Neutrophil (primary cell): Measurements from ENCODE around the gene CMKLR1.

ENCODE experiments used
- H3K27ac ChIP-seq: fragments of 200-600 bp; sonication (generic); 2 replicates; pipeline ENCODE4 v1.5.1; 2016; ENCODE audit warnings: mild to moderate bottlenecking, moderate library complexity
- H3K27me3 ChIP-seq: fragments of 200-600 bp; sonication (generic); 2 replicates; pipeline ENCODE4 v1.6.0; 2016; ENCODE audit warnings: mild to moderate bottlenecking
- H3K36me3 ChIP-seq: fragments of 200-600 bp; sonication (generic); 2 replicates; pipeline ENCODE4 v1.5.1; 2017
- H3K4me1 ChIP-seq, 2 experiments: fragments of 200-600 bp in 1 of 2; sonication (generic) in 1 of 2; 1 replicate in 1 of 2; 2 replicates in 1 of 2; pipeline versions ENCODE4 v1.5.1 to v1.6.1; 2013 to 2016; ENCODE audit warnings: low read depth in 1 of 2, low read length in 1 of 2, mild to moderate bottlenecking in 1 of 2, moderate library complexity in 1 of 2; ENCODE audit not compliant: control insufficient read depth in 1 of 2, insufficient read depth in 1 of 2
- H3K4me3 ChIP-seq, 2 experiments: fragments of 200-600 bp in 1 of 2; sonication (generic) in 1 of 2; 1 replicate in 1 of 2; 2 replicates in 1 of 2; pipeline ENCODE4 v1.5.1; 2013 to 2016; ENCODE audit warnings: low read depth in 1 of 2, low read length in 1 of 2, mild to moderate bottlenecking in 1 of 2, moderate library complexity in 1 of 2
- H3K9me3 ChIP-seq: fragments of 200-600 bp; sonication (generic); 2 replicates; pipeline ENCODE4 v1.5.1; 2016
- CTCF ChIP-seq: fragments of 200-600 bp; sonication (generic); IDR thresholded peaks from 2 replicates; pipeline ENCODE4 v1.5.1; 2016; ENCODE audit warnings: antibody characterized with exemption

CMKLR1 gene

GRCh38 chr12:108270035-108270848 lies 68.9 kb downstream of the CMKLR1 start:
- no peaks in the 10 kb centered on the region for H3K36me3 ChIP-seq
- H3K4me3 ChIP-seq: no peak overlapping the region
- H3K27ac ChIP-seq: no peak overlapping the region
- H3K9me3 ChIP-seq: no peaks in the 10 kb centered on the region
- no peak for TF ChIP-seq CTCF
- no peaks in the 10 kb centered on the region for H3K4me1 ChIP-seq
- no peaks in the 10 kb centered on the region for H3K27me3 ChIP-seq

DNA sequence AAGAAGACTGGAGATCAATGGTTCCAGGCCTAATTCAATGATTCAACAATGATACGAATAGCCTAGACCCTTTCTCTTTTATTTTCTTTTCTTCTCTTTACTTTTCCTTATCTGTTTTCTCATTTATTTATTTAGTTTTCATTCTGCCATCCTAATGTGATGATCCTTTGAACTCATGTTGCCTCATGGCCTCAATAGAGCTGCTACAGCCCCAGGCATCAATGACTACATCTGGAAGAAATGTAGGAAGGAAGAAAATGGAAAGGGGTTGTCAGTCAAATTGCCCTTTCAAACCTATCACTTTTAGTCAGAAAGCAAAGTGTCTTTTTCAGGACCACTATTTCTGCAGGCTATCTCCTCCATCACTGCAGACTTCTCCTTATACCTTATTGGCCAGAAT lies 69.9 kb downstream of the CMKLR1 start:
- TF ChIP-seq CTCF: no peak
- Histone ChIP-seq H3K4me1 (no peaks in the 10 kb centered on the region), H3K9me3 (no peaks in the 10 kb centered on the region), H3K36me3 (no peaks in the 10 kb centered on the region), H3K27me3 (no peaks in the 10 kb centered on the region), H3K4me3 (no peak overlapping the region), H3K27ac (no peak overlapping the region)

DNA sequence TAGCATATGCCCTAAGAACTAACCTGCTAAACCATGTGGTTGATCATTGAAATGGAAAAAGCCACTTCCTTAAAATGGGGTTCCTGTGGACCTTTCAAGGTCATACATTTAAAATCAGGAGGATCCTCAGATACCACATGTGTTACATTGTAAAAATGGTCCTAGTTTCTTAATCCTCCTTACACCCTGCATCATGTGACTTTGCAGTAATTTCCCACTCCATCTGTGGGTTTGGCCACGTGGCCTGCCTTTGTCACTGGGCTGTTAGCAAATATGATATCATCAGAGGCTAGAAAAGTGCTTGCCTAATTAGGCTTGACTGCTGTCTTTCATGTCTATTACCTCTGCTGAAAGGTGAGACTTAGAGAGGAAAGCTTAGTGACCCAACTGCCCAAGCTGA lies 70.7 kb downstream of the CMKLR1 start:
- no peaks in the 10 kb centered on the region for H3K9me3 ChIP-seq
- H3K4me1 ChIP-seq: no peaks in the 10 kb centered on the region
- H3K36me3 ChIP-seq: no peaks in the 10 kb centered on the region
- H3K4me3 ChIP-seq: no peak overlapping the region
- no peaks in the 10 kb centered on the region for H3K27me3 ChIP-seq
- no peak for TF ChIP-seq CTCF
- no peak overlapping the region for H3K27ac ChIP-seq

- no peaks in the 10 kb centered on the region for H3K4me1 ChIP-seq
- H3K27me3 ChIP-seq: no peaks in the 10 kb centered on the region
- no peak for TF ChIP-seq CTCF
- H3K9me3 ChIP-seq: no peaks in the 10 kb centered on the region
- no peak overlapping the region for H3K4me3 ChIP-seq
- no peaks in the 10 kb centered on the region for H3K36me3 ChIP-seq
- H3K27ac ChIP-seq: no peak overlapping the region
Measured at GRCh38 chr12:108267450-108267849, 71.7 kb downstream of the CMKLR1 start.

DNA sequence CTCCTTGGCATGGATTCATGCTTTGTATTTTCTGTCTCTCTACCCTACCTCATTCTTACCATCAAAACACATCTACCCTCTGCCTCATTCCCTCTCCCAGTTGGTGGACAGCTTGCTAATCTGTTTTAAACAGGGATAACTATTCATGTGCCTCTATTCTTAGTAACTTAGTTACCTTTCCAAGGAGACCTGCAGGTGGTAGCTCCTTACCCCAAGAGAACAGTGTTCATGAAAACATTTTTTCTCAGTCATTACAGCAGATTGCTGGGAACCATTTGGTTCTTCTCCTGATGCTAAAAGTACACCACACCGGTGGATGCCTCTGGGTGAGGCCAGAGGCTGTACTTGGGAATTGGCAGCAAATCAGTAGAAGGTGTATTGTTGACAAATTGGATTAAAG lies 73.0 kb downstream of the CMKLR1 start:
- Histone ChIP-seq H3K9me3 (no peaks in the 10 kb centered on the region), H3K4me3 (no peak overlapping the region), H3K4me1 (no peaks in the 10 kb centered on the region), H3K36me3 (no peaks in the 10 kb centered on the region), H3K27me3 (no peaks in the 10 kb centered on the region), H3K27ac (no peak overlapping the region)
- no peak for TF ChIP-seq CTCF
